Measurements from ENCODE around the gene PPIA.
"Not testable (repeated sequence)": the region's sequence is repeated elsewhere in the genome, so short reads cannot be mapped to it uniquely, and the experiment has no call there.

PPIA gene

DNA sequence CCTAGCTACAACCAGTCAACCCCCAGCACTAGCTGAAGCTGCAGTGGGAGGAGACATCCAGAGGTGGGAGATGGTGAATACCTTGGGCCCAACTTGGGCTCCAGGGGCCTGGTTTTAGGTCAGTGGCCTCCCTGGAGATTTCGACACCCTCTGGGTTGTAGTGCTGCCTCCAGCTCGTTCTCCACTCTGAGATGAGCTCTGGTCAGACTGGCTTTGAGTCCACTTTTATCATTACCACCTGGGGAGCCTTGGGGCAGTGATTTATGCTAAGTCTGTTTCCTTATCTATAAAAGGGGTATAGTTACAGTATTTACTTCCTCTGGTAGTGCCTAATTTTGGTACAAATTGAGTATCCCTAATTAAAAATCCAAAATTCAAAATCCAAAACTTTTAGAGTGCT, 22.8 kb downstream of the PPIA start:
- no peak for DNase-seq

DNA sequence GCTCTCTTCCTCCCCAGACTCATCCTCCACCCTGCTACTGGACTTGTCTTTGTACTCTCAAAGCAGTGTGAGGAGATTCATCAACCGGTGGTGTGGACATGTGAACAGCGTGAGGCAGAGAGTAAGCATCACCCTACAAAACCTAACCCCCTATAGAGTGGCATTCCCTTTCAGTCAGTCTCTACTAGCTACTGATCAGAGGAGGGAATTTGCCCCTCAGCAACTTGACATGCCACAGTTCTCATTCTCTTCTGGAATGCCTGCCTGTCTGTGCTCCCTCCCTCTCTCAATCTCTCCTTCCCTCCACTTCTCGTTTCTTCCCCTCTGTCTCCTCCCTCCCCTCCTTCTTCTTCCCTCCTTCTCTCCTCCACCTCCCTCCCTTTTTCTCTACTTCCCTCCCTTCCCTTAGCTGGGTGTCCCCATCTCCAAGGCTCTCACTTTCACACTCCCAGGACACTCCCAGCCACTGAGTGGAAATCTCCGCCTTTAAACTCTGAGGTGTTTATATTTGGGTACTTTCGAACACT, 26.8 kb downstream of the PPIA start:
- DNase-seq: no peak

DNA sequence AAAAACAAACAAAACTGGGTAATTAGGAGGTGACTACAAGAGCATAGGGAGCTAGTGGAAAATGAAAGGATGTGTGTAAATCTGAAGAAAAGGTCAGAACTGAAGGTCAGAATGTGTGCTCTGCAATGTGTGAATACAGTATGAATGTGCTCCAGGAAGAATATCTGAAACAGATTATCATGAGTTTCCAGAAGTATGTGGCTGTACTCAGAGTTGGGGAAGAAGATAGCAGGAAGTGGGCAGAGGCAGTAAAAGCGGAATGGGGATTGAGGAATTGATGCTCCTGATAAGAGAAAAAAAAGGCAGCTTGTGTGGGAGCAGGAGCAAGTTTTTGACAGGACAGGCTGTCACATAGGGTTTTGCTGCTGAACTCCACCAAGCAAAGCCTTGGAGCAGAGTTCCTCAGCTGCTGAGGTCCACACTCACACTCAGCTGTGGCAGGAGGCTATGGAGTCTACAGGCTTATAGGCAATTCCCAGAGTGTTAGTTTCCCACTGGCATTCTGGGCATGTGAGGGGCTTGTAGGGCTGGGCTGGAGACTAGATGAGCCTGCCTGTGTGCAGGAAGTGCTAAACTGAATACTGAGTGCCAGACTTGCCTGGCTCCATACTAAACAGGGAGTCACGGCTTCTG, 28.5 kb downstream of the PPIA start:
- no peak for DNase-seq

DNA sequence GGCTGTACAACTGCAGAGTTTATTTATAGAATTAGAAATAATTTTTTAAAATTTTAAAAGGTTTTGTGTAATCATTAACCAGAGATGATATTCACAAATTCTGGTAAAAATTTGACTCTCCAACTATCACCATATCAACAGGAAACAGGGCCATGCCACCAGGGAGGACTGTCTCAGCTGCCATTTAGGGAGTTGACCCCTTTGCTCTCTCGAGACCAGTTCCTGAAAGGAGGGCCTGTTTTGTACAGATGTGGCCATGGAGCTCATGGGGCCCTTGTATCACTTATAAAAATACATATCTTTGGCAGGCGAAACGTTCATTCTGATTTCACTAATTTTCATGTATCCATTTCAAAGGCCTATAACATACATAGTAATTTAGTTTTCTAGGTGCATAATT, 31.1 kb downstream of the PPIA start:
- no peak for DNase-seq

DNA sequence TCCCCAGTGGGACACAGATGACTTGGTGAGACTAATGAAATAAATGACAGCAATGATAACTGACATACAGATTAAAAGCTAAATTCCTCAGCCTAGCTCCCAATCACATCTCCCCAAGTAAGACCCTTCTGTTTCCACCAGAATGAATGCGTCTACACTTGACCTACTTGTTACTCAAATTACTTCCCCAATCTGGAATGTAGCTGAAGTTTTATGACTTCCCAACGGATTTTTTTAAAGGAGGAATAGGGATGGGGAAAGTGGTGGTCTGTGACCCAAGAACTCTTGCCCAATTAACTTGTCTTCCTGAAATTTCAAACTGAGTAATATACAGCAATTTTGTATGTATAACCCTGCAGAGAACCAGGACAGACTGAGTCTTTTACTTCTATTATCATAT, 42.3 kb downstream of the PPIA start:
- no peak for DNase-seq

DNA sequence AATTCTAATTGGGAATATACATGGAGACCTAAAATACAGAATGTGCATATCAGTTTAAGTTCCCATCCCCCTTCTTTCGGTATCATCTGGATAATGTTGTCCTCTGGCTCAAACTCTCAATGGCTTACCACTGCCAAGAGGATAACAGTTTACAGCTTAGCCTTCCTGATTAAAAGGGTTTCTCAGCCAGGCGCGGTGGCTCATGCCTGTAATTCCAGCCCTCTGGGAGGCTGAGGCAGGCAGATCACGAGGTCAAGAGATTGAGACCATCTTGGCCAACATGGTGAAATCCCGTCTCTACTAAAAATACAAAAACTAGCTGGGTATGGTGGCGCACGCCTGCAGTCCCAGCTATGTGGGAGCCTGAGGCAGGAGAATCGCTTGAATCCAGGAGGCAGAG, 46.2 kb downstream of the PPIA start:
- DNase-seq: not testable (repeated sequence)

DNA sequence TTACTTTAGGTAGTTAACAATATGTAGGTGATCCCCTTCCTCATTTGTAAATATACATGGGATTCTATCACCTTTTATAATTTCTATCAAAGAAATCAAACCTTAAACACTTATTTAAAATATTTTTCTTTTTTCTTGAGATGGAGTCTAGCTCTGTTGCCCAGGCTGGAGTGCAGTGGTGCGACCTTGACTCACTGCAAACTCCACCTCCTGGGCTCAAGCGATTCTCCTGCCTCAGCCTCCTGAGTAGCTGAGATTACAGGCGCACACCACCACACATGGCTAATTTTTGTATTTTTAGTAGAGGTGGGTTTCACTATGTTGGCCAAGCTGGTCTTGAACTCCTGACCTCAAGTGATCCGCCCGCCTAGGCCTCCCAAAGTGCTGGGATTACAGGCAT, 47.0 kb downstream of the PPIA start:
- not testable (repeated sequence) for DNase-seq

DNA sequence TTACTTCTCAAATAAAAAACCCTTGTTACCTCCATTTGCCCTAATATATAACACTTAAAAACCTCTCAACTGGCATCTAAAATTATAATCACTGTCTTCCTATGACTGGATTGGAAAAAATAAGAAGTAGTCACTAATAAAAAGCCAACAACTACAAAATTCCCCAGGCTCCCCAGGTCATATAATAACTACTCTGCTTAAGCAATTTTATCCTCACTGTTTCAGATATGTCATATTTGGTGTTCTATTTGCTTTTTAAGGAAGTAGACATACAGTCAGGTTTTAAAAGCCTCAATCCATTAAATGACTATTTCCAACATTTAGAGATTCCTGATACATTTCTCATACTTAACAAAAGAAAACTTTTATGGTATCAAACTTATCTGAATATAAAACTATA, 49.0 kb downstream of the PPIA start:
- no peak for DNase-seq

DNA sequence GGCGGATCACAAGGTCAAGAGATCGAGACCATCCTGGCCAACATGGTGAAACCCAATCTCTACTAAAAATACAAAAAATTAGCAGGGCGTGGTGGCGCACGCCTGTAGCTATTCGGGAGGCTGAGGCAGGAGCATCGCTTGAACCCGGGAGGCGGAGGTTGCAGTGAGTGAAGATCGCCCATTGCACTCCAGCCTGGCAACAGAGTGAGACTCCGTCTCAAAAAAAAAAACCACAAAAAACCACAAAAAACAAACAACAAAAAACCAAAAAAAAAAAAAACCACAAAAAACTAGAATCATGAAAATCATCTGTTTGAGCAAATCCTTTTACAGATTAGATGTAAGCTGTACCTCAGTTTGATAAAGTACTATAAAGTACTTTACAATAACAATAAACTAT, 49.9 kb downstream of the PPIA start:
- not testable (repeated sequence) for DNase-seq

DNA sequence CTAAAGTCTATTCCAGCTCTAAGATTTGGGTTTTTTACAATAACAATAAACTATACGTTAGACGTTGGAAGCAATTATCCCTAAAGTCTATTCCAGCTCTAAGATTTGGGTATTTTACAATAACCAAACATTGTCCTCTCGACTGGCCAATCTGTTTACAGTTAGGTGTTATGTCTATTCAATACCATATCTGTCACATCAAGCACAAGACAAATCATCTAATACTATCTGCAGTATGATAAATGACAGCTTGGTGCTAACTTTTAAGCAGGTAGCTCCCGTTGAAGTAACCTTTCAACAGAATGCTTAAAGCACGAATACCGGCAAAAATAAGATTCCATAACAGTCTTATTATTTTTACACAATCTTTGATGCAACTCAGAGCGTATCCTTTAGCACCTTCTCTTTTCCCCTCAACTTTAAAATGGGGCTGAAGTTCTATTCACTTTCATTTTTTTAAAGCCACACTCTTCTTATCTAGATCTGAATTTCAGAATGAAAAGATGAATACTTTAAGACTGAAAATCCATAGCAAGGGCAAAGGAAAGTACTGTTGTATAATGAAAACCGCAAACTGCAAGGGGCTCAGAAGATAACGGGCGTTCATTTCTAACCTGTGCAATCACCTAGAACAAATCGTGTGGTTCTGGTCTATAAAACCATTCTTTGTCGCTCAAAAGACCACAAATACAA, 50.5 kb downstream of the PPIA start:
- DNase-seq: no peak

DNA sequence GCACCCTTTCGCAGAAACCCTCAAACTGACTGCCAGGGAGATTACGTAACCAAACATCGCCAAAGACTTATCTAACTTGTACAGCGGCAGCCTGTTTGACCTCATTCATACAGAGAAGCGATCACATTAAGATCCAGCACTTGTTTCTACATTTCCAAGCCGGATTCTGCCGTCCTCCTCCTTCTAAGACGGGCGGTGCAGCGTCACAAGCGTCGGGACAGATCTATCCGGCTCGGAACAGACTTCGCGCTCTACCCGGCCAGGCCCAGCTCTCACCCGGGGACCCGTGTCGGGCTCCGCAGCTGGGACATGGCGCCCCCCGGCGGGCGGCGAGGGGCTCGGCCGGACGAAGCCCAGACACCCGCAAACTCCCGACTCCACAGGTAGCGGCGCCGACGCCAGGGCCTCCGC, 51.0 kb downstream of the PPIA start:
- peak in 55 of 58 donors; percentile 69 to 96 (median 88) for DNase-seq

DNA sequence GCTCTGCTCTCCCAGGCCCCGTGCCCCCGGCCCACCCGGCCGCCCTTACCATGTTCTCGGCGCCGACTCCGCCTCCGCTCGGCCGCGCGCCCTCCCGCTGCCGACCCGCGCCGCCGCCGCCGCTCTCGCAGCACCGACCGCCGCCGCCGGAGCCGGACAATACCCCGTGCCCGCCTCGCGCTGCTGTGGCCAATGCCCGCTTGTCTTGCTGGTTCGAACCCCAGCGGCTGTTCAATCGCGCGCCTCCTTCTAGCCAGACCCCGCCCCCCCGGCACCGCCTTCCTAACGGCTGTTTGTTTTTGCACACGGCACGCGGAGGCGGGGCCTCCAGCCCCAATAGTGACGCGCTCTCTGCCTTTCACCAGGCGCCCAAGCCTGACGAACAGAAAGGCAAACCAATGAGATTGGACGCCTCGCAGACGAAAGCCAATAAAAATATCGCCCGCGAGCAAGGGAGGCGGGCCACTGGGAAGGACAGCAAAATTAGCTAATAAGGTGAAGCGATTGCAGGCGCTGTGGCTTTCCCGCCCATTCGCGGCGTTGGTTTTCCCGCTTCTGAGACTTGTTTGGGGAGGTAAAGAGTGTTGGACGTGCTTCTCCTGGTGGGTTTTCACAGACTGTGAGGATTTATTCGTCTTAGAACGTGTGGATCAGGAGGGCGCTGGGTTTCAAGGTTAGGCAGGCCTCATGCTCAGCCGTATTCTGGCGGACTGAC, 51.6 kb downstream of the PPIA start, which contains the start of gene H2AZ2:
Gene H2AZ2, minus strand, starts transcription at position 168 of the 715 bp plus-strand sequence. Its CDS starts 116 bp downstream, at position 52.
- peak; percentile 87 to 100 (median 99) for DNase-seq

DNA sequence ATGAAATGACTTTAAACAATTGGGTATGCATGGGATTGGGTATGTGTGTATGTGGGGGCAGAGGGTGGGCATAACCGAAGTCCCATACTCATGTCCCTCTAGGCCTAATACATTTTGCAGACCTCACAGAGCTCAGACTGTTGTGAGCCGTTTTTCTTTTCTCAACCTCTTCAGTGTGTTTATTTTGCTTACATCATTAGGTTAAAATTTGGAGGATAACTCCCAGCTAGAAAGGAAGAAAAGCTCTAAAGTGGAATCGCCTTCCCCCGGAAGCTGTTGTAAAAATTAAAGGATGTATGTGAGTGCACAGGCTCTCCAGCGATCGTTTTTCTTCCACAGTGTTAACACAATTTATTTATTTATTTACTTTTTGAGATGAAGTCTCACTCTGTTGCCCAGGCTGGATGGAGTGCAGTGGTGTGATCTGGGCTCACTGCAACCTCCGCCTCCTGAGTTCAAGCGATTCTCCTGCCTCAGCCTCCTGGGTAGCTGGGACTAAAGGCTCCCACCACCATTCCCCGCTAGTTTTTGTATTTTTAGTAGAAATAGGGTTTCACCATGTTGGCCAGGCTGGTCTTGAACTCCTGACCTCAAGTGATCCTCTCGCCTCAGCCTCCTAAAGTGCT, 52.9 kb downstream of the PPIA start:
- DNase-seq: no peak

DNA sequence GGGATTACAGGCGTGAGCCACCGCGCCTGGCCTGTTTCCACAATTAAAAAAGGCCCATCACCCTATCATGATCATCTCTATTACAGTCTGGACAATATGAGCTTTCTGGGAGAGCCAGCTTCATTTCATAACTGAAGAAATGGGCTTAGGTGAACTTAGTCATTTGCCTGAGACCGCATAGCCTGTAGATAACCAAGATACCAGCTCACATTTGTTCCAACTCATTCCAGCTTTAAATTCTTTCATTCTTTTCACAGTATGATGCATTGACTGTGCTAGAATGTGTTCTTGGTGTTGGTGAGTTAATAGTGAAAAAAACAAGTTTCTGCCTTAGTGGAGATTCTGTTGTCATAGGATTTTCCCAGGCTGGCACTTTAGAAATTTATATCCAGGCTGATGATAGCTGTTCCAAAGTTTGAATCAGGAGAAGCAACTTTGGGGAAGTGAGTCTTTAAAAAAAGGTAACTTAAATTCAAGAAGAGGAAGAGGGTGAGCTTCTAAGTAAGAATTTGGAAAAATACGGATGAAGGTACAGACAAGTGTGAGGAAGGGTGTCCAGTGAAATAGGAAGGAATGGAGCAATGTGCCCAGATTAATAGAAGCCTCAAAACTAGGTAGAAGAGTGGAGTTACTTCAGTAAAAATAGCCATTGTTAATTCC, 53.5 kb downstream of the PPIA start:
- DNase-seq: no peak

DNA sequence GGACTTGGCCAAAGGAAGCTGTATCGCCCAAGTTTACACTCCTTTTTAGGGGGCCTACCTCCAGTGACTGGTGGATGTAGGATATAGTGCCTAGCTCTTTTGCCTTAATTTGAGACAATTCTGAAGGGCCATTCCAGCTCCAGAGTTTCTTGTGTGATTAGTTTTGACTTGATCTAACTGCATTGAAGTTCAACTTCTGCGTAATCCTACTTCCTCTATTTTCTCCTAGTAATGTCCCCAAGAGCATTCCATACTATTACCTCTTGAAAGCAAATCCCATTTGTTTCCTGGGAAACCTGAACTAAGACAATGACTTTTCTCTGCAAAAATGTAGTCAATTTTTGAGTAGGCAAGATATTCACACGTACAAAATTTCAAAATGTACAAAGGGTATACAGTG, 56.1 kb downstream of the PPIA start:
- no peak for DNase-seq
